Prostate gland (tissue), 2 donors: Measurements from ENCODE around the gene YY1AP1.

Source experiments
- POLR2A ChIP-seq: fragments of 450-650 bp; IDR thresholded peaks from one replicate; pipeline ENCODE4 v1.6.1; 2016; ENCODE audit warnings: antibody characterized with exemption, mild to moderate bottlenecking
- POLR2AphosphoS5 ChIP-seq: sonication (generic); formaldehyde crosslinking; IDR thresholded peaks from one replicate; pipeline ENCODE4 v1.6.1; 2017; ENCODE audit warnings: antibody characterized with exemption
- TF ChIP-seq, protein P1 (sequence below), 4 experiments: fragments of 200-600 bp in 2 of 4; fragments of 450-650 bp in 2 of 4; sonication (generic) in 2 of 4; IDR thresholded peaks; 1 replicate in 3 of 4; 2 replicates in 1 of 4; pipeline ENCODE4 v1.5.1; 2016 to 2019; ENCODE audit warnings: antibody characterized with exemption in 4 of 4, mild to moderate bottlenecking in 2 of 4, moderate library complexity in 2 of 4

DNA sequence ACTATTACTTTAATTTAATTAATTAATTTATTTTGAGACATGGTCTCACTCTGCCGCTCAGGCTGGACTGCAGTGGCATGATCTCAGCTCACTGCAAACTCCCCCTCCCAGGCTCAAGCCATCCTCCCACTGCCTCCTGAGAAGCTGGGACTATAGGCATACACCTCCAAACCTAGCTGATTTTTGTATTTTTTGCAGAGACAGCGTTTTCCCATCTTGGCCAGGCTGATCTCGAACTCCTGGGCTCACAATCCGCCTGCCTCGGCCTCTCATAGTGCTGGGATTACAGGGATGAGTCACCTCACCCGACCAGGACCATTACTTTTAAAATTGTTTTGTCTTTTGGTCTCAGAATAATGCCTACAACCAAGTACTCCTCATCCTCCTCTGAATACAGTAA, 15.6 kb downstream of the YY1AP1 start:
- TF ChIP-seq, protein P1, sequence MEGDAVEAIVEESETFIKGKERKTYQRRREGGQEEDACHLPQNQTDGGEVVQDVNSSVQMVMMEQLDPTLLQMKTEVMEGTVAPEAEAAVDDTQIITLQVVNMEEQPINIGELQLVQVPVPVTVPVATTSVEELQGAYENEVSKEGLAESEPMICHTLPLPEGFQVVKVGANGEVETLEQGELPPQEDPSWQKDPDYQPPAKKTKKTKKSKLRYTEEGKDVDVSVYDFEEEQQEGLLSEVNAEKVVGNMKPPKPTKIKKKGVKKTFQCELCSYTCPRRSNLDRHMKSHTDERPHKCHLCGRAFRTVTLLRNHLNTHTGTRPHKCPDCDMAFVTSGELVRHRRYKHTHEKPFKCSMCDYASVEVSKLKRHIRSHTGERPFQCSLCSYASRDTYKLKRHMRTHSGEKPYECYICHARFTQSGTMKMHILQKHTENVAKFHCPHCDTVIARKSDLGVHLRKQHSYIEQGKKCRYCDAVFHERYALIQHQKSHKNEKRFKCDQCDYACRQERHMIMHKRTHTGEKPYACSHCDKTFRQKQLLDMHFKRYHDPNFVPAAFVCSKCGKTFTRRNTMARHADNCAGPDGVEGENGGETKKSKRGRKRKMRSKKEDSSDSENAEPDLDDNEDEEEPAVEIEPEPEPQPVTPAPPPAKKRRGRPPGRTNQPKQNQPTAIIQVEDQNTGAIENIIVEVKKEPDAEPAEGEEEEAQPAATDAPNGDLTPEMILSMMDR (IDR thresholded peaks at IDR 0.05) = no peak
- TF ChIP-seq POLR2AphosphoS5 (no peak), POLR2A (no peak)
